ENCODE data around the gene CLEC16A. TPM values are rescaled to one million over a fixed set of nuclear protein-coding genes. Genes with fewer than 3 reads are reported as not detected.
A peak's percentile ranks its signal among the peaks of the same experiment; 100 is the strongest.

CLEC16A gene
- total and polyA plus RNA-seq, 9 of the 15 experiments (the other 6 are each of a cell fraction or from before 2014, with no cell fraction given), result 1.00 to 22.3 (median 10.0) TPM

GRCh38 chr16:11128211-11129141 lies 184.1 kb downstream of the CLEC16A start (continued):
- TF ChIP-seq GABPB2 (CRISPR knock-in tag; conservative IDR thresholded peaks at IDR 0.05), result no peak
- TF ChIP-seq, protein P1, sequence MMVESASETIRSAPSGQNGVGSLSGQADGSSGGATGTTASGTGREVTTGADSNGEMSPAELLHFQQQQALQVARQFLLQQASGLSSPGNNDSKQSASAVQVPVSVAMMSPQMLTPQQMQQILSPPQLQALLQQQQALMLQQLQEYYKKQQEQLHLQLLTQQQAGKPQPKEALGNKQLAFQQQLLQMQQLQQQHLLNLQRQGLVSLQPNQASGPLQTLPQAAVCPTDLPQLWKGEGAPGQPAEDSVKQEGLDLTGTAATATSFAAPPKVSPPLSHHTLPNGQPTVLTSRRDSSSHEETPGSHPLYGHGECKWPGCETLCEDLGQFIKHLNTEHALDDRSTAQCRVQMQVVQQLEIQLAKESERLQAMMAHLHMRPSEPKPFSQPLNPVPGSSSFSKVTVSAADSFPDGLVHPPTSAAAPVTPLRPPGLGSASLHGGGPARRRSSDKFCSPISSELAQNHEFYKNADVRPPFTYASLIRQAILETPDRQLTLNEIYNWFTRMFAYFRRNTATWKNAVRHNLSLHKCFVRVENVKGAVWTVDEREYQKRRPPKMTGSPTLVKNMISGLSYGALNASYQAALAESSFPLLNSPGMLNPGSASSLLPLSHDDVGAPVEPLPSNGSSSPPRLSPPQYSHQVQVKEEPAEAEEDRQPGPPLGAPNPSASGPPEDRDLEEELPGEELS (CRISPR knock-in tag; IDR thresholded peaks at IDR 0.05; ENCODE audit: borderline replicate concordance), result no peak
- no peak for TF ChIP-seq ZNF511 (CRISPR knock-in tag; IDR thresholded peaks at IDR 0.05)
- no peak for TF ChIP-seq MED1 (CRISPR knock-in tag; IDR thresholded peaks at IDR 0.05; ENCODE audit: borderline replicate concordance)
- no peak for TF ChIP-seq THAP12 (CRISPR knock-in tag; IDR thresholded peaks at IDR 0.05)
- no peak for TF ChIP-seq ZNF695 (CRISPR knock-in tag; IDR thresholded peaks at IDR 0.05)
- TF ChIP-seq NFIX (CRISPR knock-in tag; IDR thresholded peaks at IDR 0.05; ENCODE audit: low read depth), result 0 out of 2 replicates have a peak, but pooled peaks have one; percentile 20
- peak; percentile 51; the same call in 1 of the 2 replicates for TF ChIP-seq HDAC2 (IDR thresholded peaks at IDR 0.05)
- TF ChIP-seq TAF15 (IDR thresholded peaks at IDR 0.05; ENCODE audit: low read depth, low read length), result no peak
- TF ChIP-seq, protein P2, sequence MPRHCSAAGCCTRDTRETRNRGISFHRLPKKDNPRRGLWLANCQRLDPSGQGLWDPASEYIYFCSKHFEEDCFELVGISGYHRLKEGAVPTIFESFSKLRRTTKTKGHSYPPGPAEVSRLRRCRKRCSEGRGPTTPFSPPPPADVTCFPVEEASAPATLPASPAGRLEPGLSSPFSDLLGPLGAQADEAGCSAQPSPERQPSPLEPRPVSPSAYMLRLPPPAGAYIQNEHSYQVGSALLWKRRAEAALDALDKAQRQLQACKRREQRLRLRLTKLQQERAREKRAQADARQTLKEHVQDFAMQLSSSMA (CRISPR knock-in tag; IDR thresholded peaks at IDR 0.05), result no peak
- TF ChIP-seq ETV1 (tag; conservative IDR thresholded peaks at IDR 0.05; ENCODE audit: low read depth), result peak; percentile 76
- no peak for TF ChIP-seq POLR2B (IDR thresholded peaks at IDR 0.05; ENCODE audit: low read depth, partially characterized antibody)
- TF ChIP-seq PCBP1 (IDR thresholded peaks at IDR 0.05; ENCODE audit: low read depth, low read length, poor library complexity, severe bottlenecking), result no peak
- TF ChIP-seq FOXM1 (IDR thresholded peaks at IDR 0.05; ENCODE audit: low read depth), result no peak
- TF ChIP-seq FOXM1 (CRISPR knock-in tag; IDR thresholded peaks at IDR 0.05; ENCODE audit: low read depth), result no peak
- no peak for TF ChIP-seq RBM34 (IDR thresholded peaks at IDR 0.05; ENCODE audit: borderline replicate concordance, insufficient read depth, low read length)
- TF ChIP-seq CBX3 (IDR thresholded peaks at IDR 0.05; ENCODE audit: borderline replicate concordance in 1 of 2, low read length in 2 of 2), result no peak
- peak; percentile 65 for TF ChIP-seq ARID1B (IDR thresholded peaks at IDR 0.05)
- TF ChIP-seq, protein P3, sequence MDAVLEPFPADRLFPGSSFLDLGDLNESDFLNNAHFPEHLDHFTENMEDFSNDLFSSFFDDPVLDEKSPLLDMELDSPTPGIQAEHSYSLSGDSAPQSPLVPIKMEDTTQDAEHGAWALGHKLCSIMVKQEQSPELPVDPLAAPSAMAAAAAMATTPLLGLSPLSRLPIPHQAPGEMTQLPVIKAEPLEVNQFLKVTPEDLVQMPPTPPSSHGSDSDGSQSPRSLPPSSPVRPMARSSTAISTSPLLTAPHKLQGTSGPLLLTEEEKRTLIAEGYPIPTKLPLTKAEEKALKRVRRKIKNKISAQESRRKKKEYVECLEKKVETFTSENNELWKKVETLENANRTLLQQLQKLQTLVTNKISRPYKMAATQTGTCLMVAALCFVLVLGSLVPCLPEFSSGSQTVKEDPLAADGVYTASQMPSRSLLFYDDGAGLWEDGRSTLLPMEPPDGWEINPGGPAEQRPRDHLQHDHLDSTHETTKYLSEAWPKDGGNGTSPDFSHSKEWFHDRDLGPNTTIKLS (IDR thresholded peaks at IDR 0.05; ENCODE audit: borderline replicate concordance, low read depth), result no peak
- TF ChIP-seq RNF2 (IDR thresholded peaks at IDR 0.05), result peak; percentile 46; the same call in 1 of the 2 replicates
- no peak for TF ChIP-seq NFIC (IDR thresholded peaks at IDR 0.05)

Data from K562 (cell line).